Left kidney (tissue), 2 donors: ENCODE measurements around the gene SYAP1. TPM values are rescaled to one million over a fixed set of nuclear protein-coding genes. Genes with fewer than 3 reads are reported as not detected.
A peak's percentile ranks its signal among the peaks of the same experiment; 100 is the strongest.
"Not testable (repeated sequence)": the region's sequence is repeated elsewhere in the genome, so short reads cannot be mapped to it uniquely, and the experiment has no call there.

ENCODE experiments used
- DNase-seq: peaks from one replicate; pipeline ENCODE4 v3.0.0-alpha.2; 2013
- polyA plus RNA-seq: library from polyadenylated mRNA; unstranded; fragments of 120-200 nt; gene quantifications from one replicate; pipeline ENCODE4 v1.2.1, GENCODE V29; 2013; ENCODE audit not compliant: insufficient read length

SYAP1 gene
- polyA plus RNA-seq, 1 donor: 33.6 TPM

GRCh38 chrX:16718824-16719333 lies 533 bp upstream of the SYAP1 start:
- DNase-seq: no peak

GRCh38 chrX:16722481-16722880 lies 3.1 kb downstream of the SYAP1 start:
- no peak for DNase-seq

GRCh38 chrX:16725072-16725471 lies 5.7 kb downstream of the SYAP1 start:
- no peak for DNase-seq

- DNase-seq: not testable (repeated sequence)
These were observed 7.1 kb downstream of the SYAP1 start for GRCh38 chrX:16726347-16726988.

- no peak for DNase-seq
These were observed 8.2 kb downstream of the SYAP1 start for GRCh38 chrX:16727637-16728036.

GRCh38 chrX:16730450-16730849 lies 11.0 kb downstream of the SYAP1 start:
- DNase-seq: no peak

DNA sequence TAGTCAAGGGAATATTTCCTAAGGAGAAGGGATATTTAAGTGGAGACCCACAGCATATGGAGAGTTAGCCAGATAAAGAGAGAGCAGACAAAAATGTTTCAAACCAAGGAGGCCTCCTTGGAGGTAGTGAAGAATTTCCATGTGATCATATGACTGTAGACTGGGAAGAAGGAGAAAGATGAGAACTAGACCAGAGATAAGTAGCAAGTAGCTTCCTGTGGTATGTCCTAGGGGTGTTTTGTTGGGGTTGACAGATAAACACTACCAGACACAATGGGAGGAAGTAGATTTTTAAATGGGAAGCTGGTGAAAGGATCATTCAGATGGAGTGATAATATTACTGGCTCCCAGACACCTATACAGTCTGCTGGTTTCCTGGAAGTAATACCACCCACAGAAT lies 13.6 kb downstream of the SYAP1 start:
- no peak for DNase-seq

DNA sequence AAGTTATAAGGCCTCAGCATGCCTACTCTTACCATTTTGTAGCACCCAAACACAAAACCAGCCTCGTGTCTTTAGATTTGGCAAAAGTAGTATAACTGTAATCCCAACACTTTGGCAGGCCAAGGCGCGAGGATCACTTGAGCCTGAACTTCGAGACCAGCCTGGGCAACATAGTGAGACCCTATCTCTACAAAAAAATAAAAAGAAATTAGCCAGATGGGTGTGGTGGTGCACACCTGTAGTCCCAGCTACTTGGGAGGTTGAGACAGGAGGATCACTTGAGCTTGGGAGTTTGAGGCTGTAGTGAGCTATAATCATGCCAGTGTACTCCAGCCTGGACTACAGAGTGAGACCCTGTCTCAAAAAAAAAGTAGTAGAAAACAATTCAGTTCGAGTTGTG lies 17.6 kb downstream of the SYAP1 start:
- DNase-seq: no peak

- DNase-seq: no peak
These were observed 20.2 kb downstream of the SYAP1 start for GRCh38 chrX:16739574-16739973.

GRCh38 chrX:16743604-16744325 lies 24.4 kb downstream of the SYAP1 start:
- no peak for DNase-seq

DNA sequence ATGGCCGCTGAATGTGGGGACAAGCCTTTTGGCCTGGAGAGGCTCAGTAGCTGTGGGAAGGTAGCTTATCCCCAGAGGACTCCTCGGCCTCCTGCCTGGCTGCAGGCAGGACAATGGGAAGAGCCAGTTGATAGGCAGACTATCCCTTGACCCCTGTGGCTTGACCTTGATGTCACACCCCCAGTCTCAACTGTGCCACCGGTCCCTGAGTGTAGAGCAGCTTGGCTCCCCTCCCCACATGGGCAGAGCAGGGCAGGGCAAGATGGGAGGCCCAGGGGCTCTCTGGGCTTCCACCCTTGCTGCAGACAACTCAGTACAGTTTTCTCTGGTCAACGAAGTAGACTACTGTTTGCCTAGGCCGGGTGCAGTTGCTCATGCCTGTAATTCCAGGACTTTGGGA lies 25.7 kb downstream of the SYAP1 start:
- no peak for DNase-seq

- DNase-seq: no peak
These were observed 26.2 kb downstream of the SYAP1 start for GRCh38 chrX:16745659-16746058.

- DNase-seq: no peak
These were observed 29.0 kb downstream of the SYAP1 start for GRCh38 chrX:16748425-16748824.

DNA sequence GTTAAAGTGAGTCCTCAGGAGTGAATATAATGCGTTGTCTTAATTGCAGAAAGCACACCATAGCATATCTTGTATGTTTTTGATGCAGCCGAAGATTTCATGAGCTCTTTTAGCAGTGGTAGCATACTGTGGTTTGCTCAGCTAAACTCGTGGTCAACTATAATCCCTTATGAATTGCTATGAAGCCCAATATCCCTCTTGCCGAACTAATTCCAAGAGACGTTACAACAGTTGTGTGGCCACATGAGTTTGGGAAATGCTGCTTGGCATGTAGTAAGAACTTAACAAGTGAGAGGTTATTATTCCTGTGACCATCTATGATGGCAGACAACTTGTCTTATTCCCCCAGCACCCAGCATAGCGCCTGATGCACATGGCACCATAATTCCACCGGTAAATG lies 30.7 kb downstream of the SYAP1 start:
- DNase-seq: no peak

DNA sequence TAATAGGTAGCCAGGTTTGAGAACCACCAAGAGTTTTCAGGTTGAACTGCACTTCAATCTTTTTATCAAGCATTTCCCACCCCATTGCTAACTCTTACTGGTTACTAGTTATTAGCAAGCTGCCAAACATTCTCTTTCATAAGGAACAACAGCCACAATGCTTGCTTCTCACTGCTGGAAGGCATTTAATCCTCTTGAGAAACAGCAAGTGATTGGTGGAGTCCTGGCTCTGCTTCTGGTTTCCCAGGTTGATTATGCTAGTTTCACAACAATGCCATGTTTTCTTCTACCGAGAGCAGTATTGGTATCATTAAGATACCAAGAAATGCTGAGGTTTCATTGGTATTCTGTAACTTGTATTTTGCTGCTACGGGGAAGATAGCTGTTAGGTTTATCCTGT lies 34.6 kb downstream of the SYAP1 start:
- no peak for DNase-seq

DNA sequence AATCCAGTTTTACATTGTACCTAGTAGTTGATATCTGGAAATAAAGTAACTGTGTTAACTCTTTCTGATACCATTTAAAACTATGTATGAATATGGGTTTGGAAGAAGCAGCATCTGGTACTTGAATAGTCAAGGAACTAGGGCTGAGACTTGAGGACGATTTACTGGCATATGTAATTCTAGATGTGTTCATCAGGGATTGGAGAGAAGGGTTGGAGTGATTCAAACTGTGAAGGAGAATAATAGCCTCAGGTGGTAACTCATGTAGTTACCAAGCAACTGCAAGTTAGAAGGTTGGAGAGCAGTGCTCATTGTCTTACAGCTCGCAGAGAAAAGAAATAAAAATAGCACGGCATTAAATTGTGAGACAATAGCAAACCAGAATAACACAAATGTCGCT lies 37.3 kb downstream of the SYAP1 start:
- no peak for DNase-seq

DNA sequence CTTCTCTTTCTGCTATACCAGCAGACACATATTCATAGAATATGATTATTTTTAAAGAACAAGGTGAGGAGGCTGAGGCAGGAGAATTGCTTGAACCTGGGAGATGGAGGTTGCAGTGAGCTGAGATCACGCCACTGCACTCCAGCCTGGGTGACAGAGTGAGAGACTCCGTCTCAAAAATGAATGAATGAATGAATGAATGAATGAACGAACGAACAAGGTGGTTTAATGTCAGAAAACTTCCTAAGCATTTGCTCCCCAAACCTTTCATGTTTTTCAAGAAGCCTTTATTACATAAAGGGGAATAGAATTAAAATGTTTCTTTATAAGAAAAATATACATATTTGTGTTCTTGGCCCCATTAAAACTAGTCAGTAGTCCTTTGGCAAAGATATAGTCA lies 42.1 kb downstream of the SYAP1 start:
- DNase-seq: not testable (repeated sequence)

DNA sequence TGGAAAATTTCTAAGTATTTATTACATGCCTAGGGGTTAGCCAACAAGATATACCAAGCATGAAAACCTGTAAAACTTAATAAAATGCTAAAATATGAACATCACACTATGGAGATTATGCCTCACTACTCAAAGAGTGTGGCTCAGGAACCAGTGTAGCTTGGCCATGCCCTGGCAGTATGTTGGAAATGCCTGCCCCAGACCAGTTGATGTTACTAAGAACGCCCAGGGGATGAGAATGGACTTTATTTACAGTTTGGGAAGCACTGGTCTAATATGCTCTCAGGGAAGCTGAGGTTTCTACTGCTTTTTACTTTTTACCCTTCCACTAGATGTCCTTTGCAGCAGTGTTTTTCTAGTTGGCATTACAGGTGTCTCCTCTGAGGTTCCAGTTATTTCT lies 43.2 kb downstream of the SYAP1 start:
- DNase-seq: no peak

DNA sequence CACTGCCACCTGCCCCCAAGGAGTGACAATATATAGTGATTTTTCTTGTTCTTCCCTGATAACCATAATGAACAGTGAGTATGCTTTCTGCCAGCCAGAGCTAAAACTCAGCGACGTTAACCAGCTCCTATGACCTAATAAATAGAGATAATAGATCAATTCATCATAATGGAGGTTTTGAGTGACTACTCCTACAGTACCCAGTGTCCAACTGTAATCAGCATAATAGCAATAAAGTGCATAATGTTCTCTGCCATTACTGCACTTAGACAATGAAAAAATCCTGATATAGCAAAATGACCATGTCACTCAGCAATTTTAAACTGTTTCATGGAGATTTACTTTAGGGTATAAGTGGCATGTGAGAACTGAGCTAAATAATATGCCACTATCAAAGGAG lies 46.2 kb downstream of the SYAP1 start:
- no peak for DNase-seq

- DNase-seq: no peak
These were observed 51.6 kb downstream of the SYAP1 start for GRCh38 chrX:16770970-16771482.

DNA sequence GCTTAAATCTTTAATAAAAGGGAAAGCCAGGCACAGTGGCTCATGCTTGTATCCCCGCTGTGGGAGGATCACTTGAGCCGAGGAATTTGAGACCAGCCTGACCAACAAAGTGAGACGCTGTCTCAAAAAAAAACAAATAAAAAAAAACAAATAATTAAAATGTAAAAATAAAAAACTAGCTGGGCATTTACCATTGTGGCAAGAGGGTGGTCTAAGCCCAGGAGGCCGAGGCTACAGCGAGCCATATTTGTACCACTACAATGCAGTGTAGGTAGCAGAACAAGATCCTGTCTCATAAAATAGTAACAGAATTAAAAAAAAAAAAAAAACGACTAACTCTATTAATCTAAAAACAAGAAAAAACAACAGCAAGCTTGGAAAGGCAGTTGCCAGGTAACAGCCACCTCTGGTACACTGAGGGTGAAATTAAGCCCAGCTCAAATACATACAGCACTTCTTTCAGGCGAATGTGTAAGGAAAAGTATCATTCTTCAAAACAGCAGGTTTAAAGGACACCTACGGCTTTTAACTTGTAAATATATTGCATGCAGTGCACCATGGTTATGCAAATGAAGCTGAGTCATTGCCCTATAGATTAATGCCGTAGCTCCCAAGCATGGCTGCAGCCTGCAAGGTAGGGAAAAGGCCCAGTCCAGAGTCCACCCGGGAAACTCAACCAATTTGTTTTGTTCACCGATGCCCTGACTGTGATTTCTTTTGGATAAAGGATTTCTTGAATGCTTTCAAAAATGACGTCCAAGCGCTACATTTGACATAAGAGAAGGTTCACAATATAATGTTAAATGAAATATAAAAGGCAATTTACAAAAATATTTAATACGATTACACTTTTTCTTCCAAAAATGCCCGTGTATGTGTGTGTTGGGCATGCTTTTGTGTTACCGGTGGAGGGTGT lies 52.3 kb downstream of the SYAP1 start:
- DNase-seq: peak; percentile 25

- DNase-seq: no peak
These were observed 53.0 kb downstream of the SYAP1 start for GRCh38 chrX:16772460-16772859.

- no peak for DNase-seq
These were observed 55.3 kb downstream of the SYAP1 start for GRCh38 chrX:16774746-16775145.
